ENCODE results near the gene ZC3H11A. TPM values are rescaled to one million over a fixed set of nuclear protein-coding genes. Genes with fewer than 3 reads are reported as not detected.
A peak's percentile ranks its signal among the peaks of the same experiment; 100 is the strongest.
"Not testable (repeated sequence)": the region's sequence is repeated elsewhere in the genome, so short reads cannot be mapped to it uniquely, and the experiment has no call there.

ZC3H11A gene
- total RNA-seq, 1 donor from 2014 or later = 142 TPM

DNA sequence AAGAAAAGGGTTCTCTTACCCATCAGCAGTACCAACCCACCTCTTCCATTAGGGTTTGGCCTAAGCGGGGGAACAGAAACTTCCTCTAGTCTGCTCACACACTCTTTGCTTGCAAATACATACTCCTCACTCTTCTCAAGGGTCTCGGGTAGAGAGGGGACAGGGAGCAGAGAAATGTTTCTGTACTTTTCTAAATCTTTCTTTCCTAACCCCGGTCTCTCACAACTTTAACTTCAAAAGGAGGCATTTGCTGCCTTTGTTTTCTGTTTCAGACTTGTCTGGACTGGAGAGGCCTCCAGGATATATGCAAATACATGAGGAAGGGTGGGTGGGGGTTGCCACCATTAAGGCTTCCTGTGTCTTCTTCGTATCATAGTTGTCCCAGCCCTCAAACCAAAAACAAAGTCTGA is 41.0 kb upstream of the ZC3H11A start:
- H3K9ac ChIP-seq = no peak overlapping the region
- no peaks in the 10 kb centered on the region for H3F3A ChIP-seq (ENCODE audit: low read depth)
- H3K4me1 Mint-ChIP-seq = peaks cover 10% of the 10 kb centered on the region
- H3K27ac ChIP-seq = no peak overlapping the region
- no peaks in the 10 kb centered on the region for H3K9me3 Mint-ChIP-seq
- no peaks in the 10 kb centered on the region for H3K36me3 ChIP-seq
- no peaks in the 10 kb centered on the region for H4K20me1 ChIP-seq (ENCODE audit: low read depth)
- H3K9me3 ChIP-seq (ENCODE audit: low read depth) = no peaks in the 10 kb centered on the region
- H3K36me3 Mint-ChIP-seq = no peaks in the 10 kb centered on the region
- H3K4me2 ChIP-seq = no peak overlapping the region
- TF ChIP-seq EZH2phosphoT487 (IDR thresholded peaks at IDR 0.05) (no peak), EZH2 (IDR thresholded peaks at IDR 0.05) (no peak)
- TF ChIP-seq, protein P1, sequence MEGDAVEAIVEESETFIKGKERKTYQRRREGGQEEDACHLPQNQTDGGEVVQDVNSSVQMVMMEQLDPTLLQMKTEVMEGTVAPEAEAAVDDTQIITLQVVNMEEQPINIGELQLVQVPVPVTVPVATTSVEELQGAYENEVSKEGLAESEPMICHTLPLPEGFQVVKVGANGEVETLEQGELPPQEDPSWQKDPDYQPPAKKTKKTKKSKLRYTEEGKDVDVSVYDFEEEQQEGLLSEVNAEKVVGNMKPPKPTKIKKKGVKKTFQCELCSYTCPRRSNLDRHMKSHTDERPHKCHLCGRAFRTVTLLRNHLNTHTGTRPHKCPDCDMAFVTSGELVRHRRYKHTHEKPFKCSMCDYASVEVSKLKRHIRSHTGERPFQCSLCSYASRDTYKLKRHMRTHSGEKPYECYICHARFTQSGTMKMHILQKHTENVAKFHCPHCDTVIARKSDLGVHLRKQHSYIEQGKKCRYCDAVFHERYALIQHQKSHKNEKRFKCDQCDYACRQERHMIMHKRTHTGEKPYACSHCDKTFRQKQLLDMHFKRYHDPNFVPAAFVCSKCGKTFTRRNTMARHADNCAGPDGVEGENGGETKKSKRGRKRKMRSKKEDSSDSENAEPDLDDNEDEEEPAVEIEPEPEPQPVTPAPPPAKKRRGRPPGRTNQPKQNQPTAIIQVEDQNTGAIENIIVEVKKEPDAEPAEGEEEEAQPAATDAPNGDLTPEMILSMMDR (IDR thresholded peaks at IDR 0.05) = no peak
- no peak overlapping the region for H3K27ac Mint-ChIP-seq
- H3K27me3 Mint-ChIP-seq (ENCODE audit: insufficient read depth, low read depth) = peaks cover 2% of the 10 kb centered on the region
- no peaks in the 10 kb centered on the region for H3K4me1 ChIP-seq
- peak overlapping the region; percentile 52 for H2AFZ ChIP-seq (replicated peaks)
- H3K4me3 ChIP-seq = no peak overlapping the region
- no peaks in the 10 kb centered on the region for H3K27me3 ChIP-seq
- H3K79me2 ChIP-seq (ENCODE audit: low read depth) = no peaks in the 10 kb centered on the region
- no peak overlapping the region for H3K4me3 Mint-ChIP-seq
- no peak for DNase-seq (ENCODE audit: low spot score)

DNA sequence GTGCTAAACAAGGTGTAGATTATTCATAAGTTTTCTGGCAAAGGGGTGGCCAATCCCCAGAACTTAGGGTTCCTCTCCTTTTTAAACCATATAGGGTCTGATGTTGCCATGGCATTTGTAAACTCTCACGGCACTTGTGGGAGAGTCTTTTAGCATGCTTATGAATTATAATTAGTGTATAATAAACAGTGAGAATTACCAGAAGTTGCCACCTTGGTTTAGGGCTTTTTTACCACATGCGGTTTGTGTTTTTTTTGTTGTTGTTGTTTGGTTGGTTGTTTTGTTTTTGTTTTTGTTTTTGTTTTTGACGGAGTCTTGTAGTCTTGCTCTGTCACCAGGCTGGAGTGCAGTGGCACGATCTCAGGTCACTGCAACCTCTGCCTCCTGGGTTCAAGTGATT is 39.4 kb upstream of the ZC3H11A start:
- no peaks in the 10 kb centered on the region for H3K36me3 Mint-ChIP-seq
- peaks cover 14% of the 10 kb centered on the region for H3K4me1 Mint-ChIP-seq
- H3K4me1 ChIP-seq = no peaks in the 10 kb centered on the region
- no peak overlapping the region for H3K4me2 ChIP-seq
- no peak overlapping the region for H3K4me3 Mint-ChIP-seq
- no peak overlapping the region for H3K4me3 ChIP-seq
- H3K27ac ChIP-seq = no peak overlapping the region
- H3K27ac Mint-ChIP-seq = no peak overlapping the region
- no peaks in the 10 kb centered on the region for H3K79me2 ChIP-seq (ENCODE audit: low read depth)
- no peaks in the 10 kb centered on the region for H3K27me3 ChIP-seq
- no peaks in the 10 kb centered on the region for H3F3A ChIP-seq (ENCODE audit: low read depth)
- H3K27me3 Mint-ChIP-seq (ENCODE audit: insufficient read depth, low read depth) = no peaks in the 10 kb centered on the region
- no peaks in the 10 kb centered on the region for H3K9me3 Mint-ChIP-seq
- H3K36me3 ChIP-seq = no peaks in the 10 kb centered on the region
- no peaks in the 10 kb centered on the region for H4K20me1 ChIP-seq (ENCODE audit: low read depth)
- DNase-seq (ENCODE audit: low spot score) = no peak
- H3K9me3 ChIP-seq (ENCODE audit: low read depth) = no peaks in the 10 kb centered on the region
- no peak overlapping the region for H2AFZ ChIP-seq (replicated peaks)
- no peak for TF ChIP-seq EZH2 (IDR thresholded peaks at IDR 0.05)
- TF ChIP-seq, protein P1 (IDR thresholded peaks at IDR 0.05) = no peak
- no peak for TF ChIP-seq EZH2phosphoT487 (IDR thresholded peaks at IDR 0.05)
- H3K9ac ChIP-seq = no peak overlapping the region

DNA sequence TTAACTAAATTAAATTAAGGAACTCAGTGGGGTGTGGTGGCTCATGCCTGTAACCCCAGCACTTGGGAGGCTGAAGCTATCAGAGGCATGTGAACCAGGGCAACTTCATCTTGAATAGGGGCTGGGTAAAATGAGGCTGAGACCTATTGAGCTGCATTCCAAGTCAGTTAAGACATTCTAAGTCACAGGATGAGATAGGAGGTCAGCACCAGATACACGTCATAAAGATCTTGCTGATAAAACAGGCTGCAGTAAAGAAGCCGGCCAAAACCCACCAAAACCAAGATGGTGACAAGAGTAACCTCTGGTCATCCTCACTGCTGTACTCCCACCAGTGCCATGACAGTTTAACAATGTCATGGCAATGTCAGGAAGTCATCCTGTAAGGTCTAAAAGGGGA is 36.7 kb upstream of the ZC3H11A start:
- not testable (repeated sequence) for H3K27ac ChIP-seq; H4K20me1 ChIP-seq (ENCODE audit: low read depth); H3K79me2 ChIP-seq (ENCODE audit: low read depth); H3K27me3 ChIP-seq; DNase-seq (ENCODE audit: low spot score); H3K9ac ChIP-seq; H3K9me3 Mint-ChIP-seq; H3K27ac Mint-ChIP-seq; H3K36me3 ChIP-seq; H3K27me3 Mint-ChIP-seq (ENCODE audit: insufficient read depth, low read depth); H3K36me3 Mint-ChIP-seq; H3K4me3 ChIP-seq; H3F3A ChIP-seq (ENCODE audit: low read depth); H3K9me3 ChIP-seq (ENCODE audit: low read depth); H3K4me3 Mint-ChIP-seq; H3K4me2 ChIP-seq; H2AFZ ChIP-seq (replicated peaks); H3K4me1 ChIP-seq
- peaks cover 14% of the 10 kb centered on the region for H3K4me1 Mint-ChIP-seq

- peaks cover 14% of the 10 kb centered on the region for H3K4me1 Mint-ChIP-seq
- no peak overlapping the region for H3K4me3 ChIP-seq
- H3K27me3 ChIP-seq = no peaks in the 10 kb centered on the region
- no peaks in the 10 kb centered on the region for H3K36me3 ChIP-seq
- no peaks in the 10 kb centered on the region for H3K36me3 Mint-ChIP-seq
- H3K79me2 ChIP-seq (ENCODE audit: low read depth) = no peaks in the 10 kb centered on the region
- no peaks in the 10 kb centered on the region for H3K9me3 Mint-ChIP-seq
- no peak overlapping the region for H2AFZ ChIP-seq (replicated peaks)
- H3K27me3 Mint-ChIP-seq (ENCODE audit: insufficient read depth, low read depth) = no peaks in the 10 kb centered on the region
- no peaks in the 10 kb centered on the region for H3F3A ChIP-seq (ENCODE audit: low read depth)
- no peaks in the 10 kb centered on the region for H3K4me1 ChIP-seq
- TF ChIP-seq, protein P1 (IDR thresholded peaks at IDR 0.05) = no peak
- TF ChIP-seq EZH2phosphoT487 (IDR thresholded peaks at IDR 0.05) (no peak), EZH2 (IDR thresholded peaks at IDR 0.05) (no peak)
- DNase-seq (ENCODE audit: low spot score) = no peak
- H3K9me3 ChIP-seq (ENCODE audit: low read depth) = no peaks in the 10 kb centered on the region
- no peak overlapping the region for H3K27ac ChIP-seq
- no peak overlapping the region for H3K4me3 Mint-ChIP-seq
- no peak overlapping the region for H3K9ac ChIP-seq
- no peak overlapping the region for H3K4me2 ChIP-seq
- no peaks in the 10 kb centered on the region for H4K20me1 ChIP-seq (ENCODE audit: low read depth)
- no peak overlapping the region for H3K27ac Mint-ChIP-seq
Measured at GRCh38 chr1:203760506-203760905, 34.9 kb upstream of the ZC3H11A start.

- not testable (repeated sequence) for H3K79me2 ChIP-seq (ENCODE audit: low read depth); H3K4me2 ChIP-seq
Measured at GRCh38 chr1:203761958-203762357, 33.5 kb upstream of the ZC3H11A start.

More at GRCh38 chr1:203761958-203762357, 33.5 kb upstream of the ZC3H11A start:
- H3K4me3 ChIP-seq; H3K9me3 ChIP-seq (ENCODE audit: low read depth); H3K4me1 ChIP-seq; H3K27me3 Mint-ChIP-seq (ENCODE audit: insufficient read depth, low read depth); H3K4me3 Mint-ChIP-seq; H3K4me1 Mint-ChIP-seq; H3F3A ChIP-seq (ENCODE audit: low read depth); H3K36me3 ChIP-seq; H3K9ac ChIP-seq; H2AFZ ChIP-seq (replicated peaks); DNase-seq (ENCODE audit: low spot score); H4K20me1 ChIP-seq (ENCODE audit: low read depth); H3K36me3 Mint-ChIP-seq; H3K27me3 ChIP-seq; H3K9me3 Mint-ChIP-seq; H3K27ac ChIP-seq; H3K27ac Mint-ChIP-seq: not testable (repeated sequence)

Data from neural progenitor cell (in vitro differentiated cells).